Neuronal stem cell (in vitro differentiated cells): ENCODE results near the gene DNAJB9.

ENCODE experiments used
- DNase-seq: peaks from one replicate; pipeline ENCODE4 v3.0.0-alpha.2; 2013; ENCODE audit warnings: low spot score
- H2AFZ ChIP-seq: one replicate; pipeline ENCODE4 v1.6.1; 2013; ENCODE audit warnings: mild to moderate bottlenecking, low read length, inconsistent platforms
- H2AK5ac ChIP-seq: 2 replicates; pipeline ENCODE4 v1.6.1; 2013; ENCODE audit warnings: low read depth, mild to moderate bottlenecking, inconsistent platforms, low read length, moderate library complexity, mixed read lengths
- H2BK120ac ChIP-seq: 2 replicates; pipeline ENCODE4 v1.6.1; 2013; ENCODE audit warnings: low read depth, mild to moderate bottlenecking, inconsistent platforms, low read length, moderate library complexity, mixed read lengths
- H2BK12ac ChIP-seq: one replicate; pipeline ENCODE4 v1.6.1; 2013; ENCODE audit warnings: low read length, inconsistent platforms
- H2BK15ac ChIP-seq: 2 replicates; pipeline ENCODE4 v1.6.1; 2013; ENCODE audit warnings: mild to moderate bottlenecking, low read length, inconsistent platforms, mixed read lengths
- H2BK5ac ChIP-seq: one replicate; pipeline ENCODE4 v1.6.1; 2013; ENCODE audit warnings: inconsistent platforms, mild to moderate bottlenecking, low read length, moderate library complexity
- H3K14ac ChIP-seq: one replicate; pipeline ENCODE4 v1.6.1; 2013; ENCODE audit warnings: low read length, inconsistent platforms
- H3K18ac ChIP-seq: 2 replicates; pipeline ENCODE4 v1.6.1; 2013; ENCODE audit warnings: low read length, inconsistent platforms
- H3K23ac ChIP-seq: 2 replicates; pipeline ENCODE4 v1.6.1; 2013; ENCODE audit warnings: low read depth, mild to moderate bottlenecking, mixed read lengths, low read length, inconsistent platforms; ENCODE audit not compliant: poor library complexity
- H3K27ac ChIP-seq: replicated peaks from 3 replicates; pipeline ENCODE4 v1.5.1; 2013; ENCODE audit warnings: low read length, inconsistent platforms
- H3K27me3 ChIP-seq, 3 experiments: 2 replicates each; pipeline ENCODE4 v1.6.1; 2013; ENCODE audit warnings: low read length in 3 of 3, mild to moderate bottlenecking in 2 of 3, inconsistent platforms in 1 of 3, low read depth in 1 of 3, mixed read lengths in 1 of 3, moderate library complexity in 1 of 3; ENCODE audit not compliant: control insufficient read depth in 3 of 3, insufficient read depth in 3 of 3
- H3K36me3 ChIP-seq, 2 donors: replicated peaks in 1 of 2; 2 replicates each; pipeline ENCODE4 v1.6.1; 2013; ENCODE audit warnings: low read length in 2 of 2; ENCODE audit not compliant: control insufficient read depth in 2 of 2, insufficient read depth in 2 of 2
- H3K4ac ChIP-seq: 2 replicates; pipeline ENCODE4 v1.6.1; 2013; ENCODE audit warnings: inconsistent platforms, mild to moderate bottlenecking, low read length, moderate library complexity
- H3K4me1 ChIP-seq, 2 donors: 1 replicate in 1 of 2; 2 replicates in 1 of 2; pipeline ENCODE4 v1.6.1; 2013; ENCODE audit warnings: low read length in 2 of 2, low read depth in 1 of 2; ENCODE audit not compliant: control insufficient read depth in 2 of 2, insufficient read depth in 1 of 2
- H3K4me2 ChIP-seq: one replicate; pipeline ENCODE4 v1.6.1; 2013; ENCODE audit warnings: mild to moderate bottlenecking, low read length, inconsistent platforms; ENCODE audit not compliant: insufficient read depth, poor library complexity, severe bottlenecking
- H3K4me3 ChIP-seq, 2 donors: 2 replicates each; pipeline ENCODE4 v1.5.1; 2013; ENCODE audit warnings: low read length in 2 of 2, mild to moderate bottlenecking in 2 of 2, inconsistent platforms in 1 of 2, moderate library complexity in 1 of 2
- H3K79me1 ChIP-seq: one replicate; pipeline ENCODE4 v1.6.1; 2013; ENCODE audit warnings: low read depth, mild to moderate bottlenecking, inconsistent platforms, low read length, moderate library complexity
- H3K9ac ChIP-seq: one replicate; pipeline ENCODE4 v1.6.1; 2013; ENCODE audit warnings: mild to moderate bottlenecking, low read depth, low read length, inconsistent platforms; ENCODE audit not compliant: poor library complexity
- H3K9me3 ChIP-seq, 2 donors: replicated peaks in 1 of 2; 2 replicates each; pipeline versions ENCODE3 to v1.6.1; 2013; ENCODE audit warnings: low read length in 2 of 2, mild to moderate bottlenecking in 2 of 2, inconsistent platforms in 1 of 2, low read depth in 1 of 2, mixed read lengths in 1 of 2, moderate library complexity in 1 of 2; ENCODE audit not compliant: control insufficient read depth in 2 of 2, insufficient read depth in 1 of 2
- H4K8ac ChIP-seq: one replicate; pipeline ENCODE4 v1.6.1; 2013; ENCODE audit warnings: low read depth, mild to moderate bottlenecking, inconsistent platforms, low read length, moderate library complexity
- H4K91ac ChIP-seq: one replicate; pipeline ENCODE4 v1.6.1; 2013; ENCODE audit warnings: low read length, low read depth, mild to moderate bottlenecking, inconsistent platforms; ENCODE audit not compliant: poor library complexity
- WGBS, 2 donors: extraction: QIAGEN DNeasy Blood & Tissue Kit; methylation state at CpG; one replicate each; pipeline ENCODE4 v1.1.7; 2013; ENCODE audit warnings: missing lambda C conversion rate in 2 of 2, mixed read lengths in 1 of 2; ENCODE audit not compliant: insufficient read length in 2 of 2, insufficient replicate concordance in 1 of 2; ENCODE audit errors: extremely low coverage in 2 of 2; 5-methylcytosine and 5-hydroxymethylcytosine counted together

DNAJB9 gene

GRCh38 chr7:108580298-108580697, 10.6 kb downstream of the DNAJB9 start:
- Histone ChIP-seq H3K9ac (no peak overlapping the region), H3K9me3 (peaks cover 12 to 19% of the 10 kb centered on the region in 2 donors), H3K27ac (no peak overlapping the region), H2AFZ (no peak overlapping the region), H3K4me3 (no peak overlapping the region), H2BK12ac (peak overlapping the region; percentile 88), H3K4me2 (no peak overlapping the region), H3K36me3 (peaks cover 9 to 12% of the 10 kb centered on the region in 2 donors), H2AK5ac (peak overlapping the region; percentile 85), H2BK15ac (no peak overlapping the region), H3K23ac (no peak overlapping the region), H2BK120ac (no peak overlapping the region), H4K8ac (no peak overlapping the region), H4K91ac (peak overlapping the region; percentile 35), H3K79me1 (no peaks in the 10 kb centered on the region), H3K4ac (peak overlapping the region; percentile 14), H3K14ac (no peak overlapping the region), H3K27me3 (no peaks in the 10 kb centered on the region), H2BK5ac (no peak overlapping the region), H3K4me1 (peaks cover 4 to 5% of the 10 kb centered on the region in 2 donors), H3K18ac (peak overlapping the region; percentile 74)
- WGBS, 2 donors: no CpG with 5 or more reads among the region's 6 CpGs
- no peak for DNase-seq

DNA sequence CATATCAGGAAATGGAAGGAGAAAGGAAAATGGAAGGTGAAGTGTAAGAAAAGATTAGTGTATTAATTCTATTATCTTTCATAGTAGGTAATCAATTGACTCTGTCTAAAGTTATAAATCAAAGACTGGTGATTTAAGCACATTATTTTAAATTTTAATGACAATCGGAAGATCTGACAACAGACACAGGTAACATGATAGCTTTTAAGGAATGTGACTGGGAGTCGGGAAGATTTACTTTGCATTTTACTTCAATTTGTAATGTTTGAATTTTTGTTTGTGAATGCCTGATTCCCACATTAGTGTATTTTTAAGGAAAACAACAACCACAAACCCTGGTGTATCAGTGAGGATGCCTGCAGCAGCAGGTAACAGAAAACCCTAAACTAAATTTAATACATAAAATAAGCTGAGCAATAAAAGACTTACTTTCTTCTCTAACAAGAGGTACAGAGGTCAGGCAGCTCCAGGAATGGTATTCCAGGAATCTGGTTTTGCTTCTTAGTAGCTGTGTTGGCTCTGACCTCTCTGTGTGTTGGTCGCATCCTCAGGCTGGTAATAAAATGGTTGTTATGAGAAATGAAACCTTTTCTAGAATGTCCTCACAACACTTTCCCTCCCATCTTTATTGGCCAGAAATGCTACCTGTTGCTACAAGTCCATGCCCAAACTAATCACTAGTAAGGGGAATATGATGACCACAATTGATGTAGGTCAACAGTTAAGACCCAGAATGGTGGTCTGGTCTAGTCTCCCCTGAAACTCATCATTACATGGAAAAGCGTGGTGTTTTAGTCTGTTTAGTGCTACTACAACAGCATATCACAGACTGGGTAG, 12.2 kb downstream of the DNAJB9 start:
- peak; percentile 37 for DNase-seq
- no peaks in the 10 kb centered on the region for H3K79me1 ChIP-seq
- no peak overlapping the region for H2AK5ac ChIP-seq
- H2BK15ac ChIP-seq: no peak overlapping the region
- H3K4ac ChIP-seq: no peak overlapping the region
- H2AFZ ChIP-seq: peak overlapping the region; percentile 21
- no peak overlapping the region for H3K9ac ChIP-seq
- H4K8ac ChIP-seq: no peak overlapping the region
- no peak overlapping the region for H3K14ac ChIP-seq
- WGBS, 2 donors: no CpG with 5 or more reads among the region's 4 CpGs
- no peak overlapping the region for H4K91ac ChIP-seq
- no peaks in the 10 kb centered on the region for H3K27me3 ChIP-seq
- H3K23ac ChIP-seq: no peak overlapping the region
- H2BK12ac ChIP-seq: no peak overlapping the region
- H3K27ac ChIP-seq: peak overlapping the region; percentile 18
- H3K4me1 ChIP-seq: peaks cover 4 to 5% of the 10 kb centered on the region in 2 donors
- peaks cover 7 to 9% of the 10 kb centered on the region in 2 donors for H3K36me3 ChIP-seq
- H3K18ac ChIP-seq: no peak overlapping the region
- no peak overlapping the region for H3K4me2 ChIP-seq
- H2BK120ac ChIP-seq: no peak overlapping the region
- no peak overlapping the region for H2BK5ac ChIP-seq
- H3K4me3 ChIP-seq: no peak overlapping the region
- H3K9me3 ChIP-seq: peaks cover 12 to 19% of the 10 kb centered on the region in 2 donors

DNA sequence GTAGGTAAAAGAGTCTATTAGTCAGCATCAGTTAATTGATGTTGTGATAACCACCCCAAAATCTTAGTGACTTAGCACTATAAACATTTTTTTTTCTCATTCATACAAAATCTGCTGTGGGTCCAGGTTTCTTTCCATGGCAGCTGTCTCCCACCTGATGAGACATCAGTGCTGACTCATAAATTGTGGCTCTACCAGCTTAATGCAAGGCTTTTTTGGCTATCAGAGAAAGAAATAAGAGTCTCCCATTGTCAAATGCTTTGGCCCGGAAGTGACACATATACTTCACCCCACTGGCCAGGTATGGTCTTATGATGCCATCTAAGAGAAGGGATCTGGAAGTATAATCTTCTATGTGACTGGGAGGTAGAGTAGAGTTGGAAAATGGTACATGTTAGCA, 14.5 kb downstream of the DNAJB9 start:
- H3K79me1 ChIP-seq: no peaks in the 10 kb centered on the region
- H3K27ac ChIP-seq: no peak overlapping the region
- peaks cover 4 to 5% of the 10 kb centered on the region in 2 donors for H3K4me1 ChIP-seq
- H2AK5ac ChIP-seq: no peak overlapping the region
- no peak overlapping the region for H3K14ac ChIP-seq
- no peak overlapping the region for H2BK12ac ChIP-seq
- no CpG with 5 or more reads among the region's 1 CpG for WGBS, 2 donors
- no peak overlapping the region for H3K23ac ChIP-seq
- H2BK15ac ChIP-seq: no peak overlapping the region
- H3K18ac ChIP-seq: no peak overlapping the region
- H3K9me3 ChIP-seq: peaks cover 10 to 14% of the 10 kb centered on the region in 2 donors
- no peaks in the 10 kb centered on the region for H3K27me3 ChIP-seq
- peaks cover 4 to 7% of the 10 kb centered on the region in 2 donors for H3K36me3 ChIP-seq
- DNase-seq: no peak
- H2BK120ac ChIP-seq: no peak overlapping the region
- H3K9ac ChIP-seq: no peak overlapping the region
- H3K4me3 ChIP-seq: no peak overlapping the region
- H4K91ac ChIP-seq: no peak overlapping the region
- H2AFZ ChIP-seq: no peak overlapping the region
- H3K4ac ChIP-seq: no peak overlapping the region
- H4K8ac ChIP-seq: no peak overlapping the region
- no peak overlapping the region for H3K4me2 ChIP-seq
- H2BK5ac ChIP-seq: no peak overlapping the region

DNA sequence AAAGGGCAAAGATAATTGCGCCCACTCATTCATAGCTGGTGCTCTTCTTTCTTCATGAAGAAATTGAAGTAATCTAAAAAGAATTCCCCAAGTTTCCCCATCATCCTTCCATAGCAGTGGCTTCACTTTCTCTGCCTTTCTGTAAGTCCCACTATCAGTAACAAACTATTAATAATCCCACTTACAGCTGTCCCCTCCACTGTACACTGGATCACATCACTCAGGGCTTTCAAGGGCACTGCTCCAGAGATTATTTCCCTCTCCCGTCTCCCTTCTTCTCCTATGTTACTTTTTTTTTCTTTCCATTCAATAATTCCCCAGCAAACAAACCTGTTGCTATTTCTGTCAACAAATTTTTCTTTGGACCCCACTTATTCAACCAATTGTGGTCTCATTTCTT, 16.2 kb downstream of the DNAJB9 start:
- no peak overlapping the region for H3K14ac ChIP-seq
- H3K18ac ChIP-seq: no peak overlapping the region
- H4K8ac ChIP-seq: no peak overlapping the region
- no peak overlapping the region for H3K27ac ChIP-seq
- H2AFZ ChIP-seq: no peak overlapping the region
- H2BK5ac ChIP-seq: no peak overlapping the region
- no peaks in the 10 kb centered on the region for H3K9me3 ChIP-seq
- no peak overlapping the region for H3K4me3 ChIP-seq
- no peak overlapping the region for H3K4ac ChIP-seq
- H2AK5ac ChIP-seq: no peak overlapping the region
- no peaks in the 10 kb centered on the region for H3K79me1 ChIP-seq
- H3K27me3 ChIP-seq: no peaks in the 10 kb centered on the region
- no peak overlapping the region for H4K91ac ChIP-seq
- H2BK12ac ChIP-seq: no peak overlapping the region
- no peaks in the 10 kb centered on the region for H3K36me3 ChIP-seq
- no peak overlapping the region for H3K4me2 ChIP-seq
- DNase-seq: no peak
- H3K23ac ChIP-seq: no peak overlapping the region
- WGBS, 2 donors: no CpG with 5 or more reads among the region's 2 CpGs
- H2BK15ac ChIP-seq: no peak overlapping the region
- peaks cover 4 to 5% of the 10 kb centered on the region in 2 donors for H3K4me1 ChIP-seq
- H3K9ac ChIP-seq: no peak overlapping the region
- no peak overlapping the region for H2BK120ac ChIP-seq
